WTC11 (cell line): ENCODE results near the gene VCAN.

Experiments used
- ZNF423 ChIP-seq: fragments of 250-450 bp; sonication (Bioruptor Pico); IDR thresholded peaks from 2 replicates; pipeline ENCODE4 v2.1.2; 2022; ENCODE audit warnings: mild to moderate bottlenecking, moderate library complexity
- TF ChIP-seq, protein P1 (sequence below): sonication (generic); formaldehyde crosslinking; IDR thresholded peaks from 2 replicates; pipeline ENCODE4 v1.8.1; 2023; ENCODE audit warnings: mild to moderate bottlenecking, missing genetic modification reagents, borderline replicate concordance
- TF ChIP-seq, protein P2 (sequence below): sonication (generic); formaldehyde crosslinking; IDR thresholded peaks from 2 replicates; pipeline ENCODE4 v1.8.1; 2023; ENCODE audit warnings: mild to moderate bottlenecking, moderate library complexity, missing genetic modification reagents
- TF ChIP-seq, protein P3 (sequence below): sonication (generic); formaldehyde crosslinking; IDR thresholded peaks from 2 replicates; pipeline ENCODE4 v1.8.0; 2022; ENCODE audit warnings: mild to moderate bottlenecking, missing genetic modification reagents
- TF ChIP-seq, protein P4 (sequence below): sonication (generic); formaldehyde crosslinking; IDR thresholded peaks from 2 replicates; pipeline ENCODE4 v1.8.1; 2022; ENCODE audit warnings: low read depth, mild to moderate bottlenecking, moderate library complexity, missing genetic modification reagents, borderline replicate concordance
- TF ChIP-seq, protein P5 (sequence below): fragments of 200-600 bp; IDR thresholded peaks from 2 replicates; pipeline ENCODE4 v1.8.0; 2022; ENCODE audit warnings: antibody characterized with exemption

DNA sequence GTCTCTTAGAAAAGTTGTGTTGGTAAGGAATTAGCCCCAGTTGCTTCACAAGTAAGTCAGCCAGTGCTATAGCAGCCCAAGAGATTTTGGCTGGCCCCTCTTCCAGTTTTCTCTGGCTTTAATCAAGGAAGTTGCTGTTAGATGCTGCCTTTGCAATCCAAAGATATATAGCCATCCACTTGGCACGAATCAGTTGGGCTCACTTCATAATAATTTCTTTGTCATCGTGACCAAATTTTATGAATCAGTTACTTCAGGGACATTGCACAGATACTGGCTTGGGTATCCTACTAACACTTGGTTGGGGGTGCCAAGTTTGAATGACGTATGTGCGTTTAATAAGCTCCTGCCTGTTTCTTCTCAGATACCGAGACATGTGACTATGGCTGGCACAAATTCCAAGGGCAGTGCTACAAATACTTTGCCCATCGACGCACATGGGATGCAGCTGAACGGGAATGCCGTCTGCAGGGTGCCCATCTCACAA is 81.5 kb downstream of the VCAN start:
- TF ChIP-seq, protein P1, sequence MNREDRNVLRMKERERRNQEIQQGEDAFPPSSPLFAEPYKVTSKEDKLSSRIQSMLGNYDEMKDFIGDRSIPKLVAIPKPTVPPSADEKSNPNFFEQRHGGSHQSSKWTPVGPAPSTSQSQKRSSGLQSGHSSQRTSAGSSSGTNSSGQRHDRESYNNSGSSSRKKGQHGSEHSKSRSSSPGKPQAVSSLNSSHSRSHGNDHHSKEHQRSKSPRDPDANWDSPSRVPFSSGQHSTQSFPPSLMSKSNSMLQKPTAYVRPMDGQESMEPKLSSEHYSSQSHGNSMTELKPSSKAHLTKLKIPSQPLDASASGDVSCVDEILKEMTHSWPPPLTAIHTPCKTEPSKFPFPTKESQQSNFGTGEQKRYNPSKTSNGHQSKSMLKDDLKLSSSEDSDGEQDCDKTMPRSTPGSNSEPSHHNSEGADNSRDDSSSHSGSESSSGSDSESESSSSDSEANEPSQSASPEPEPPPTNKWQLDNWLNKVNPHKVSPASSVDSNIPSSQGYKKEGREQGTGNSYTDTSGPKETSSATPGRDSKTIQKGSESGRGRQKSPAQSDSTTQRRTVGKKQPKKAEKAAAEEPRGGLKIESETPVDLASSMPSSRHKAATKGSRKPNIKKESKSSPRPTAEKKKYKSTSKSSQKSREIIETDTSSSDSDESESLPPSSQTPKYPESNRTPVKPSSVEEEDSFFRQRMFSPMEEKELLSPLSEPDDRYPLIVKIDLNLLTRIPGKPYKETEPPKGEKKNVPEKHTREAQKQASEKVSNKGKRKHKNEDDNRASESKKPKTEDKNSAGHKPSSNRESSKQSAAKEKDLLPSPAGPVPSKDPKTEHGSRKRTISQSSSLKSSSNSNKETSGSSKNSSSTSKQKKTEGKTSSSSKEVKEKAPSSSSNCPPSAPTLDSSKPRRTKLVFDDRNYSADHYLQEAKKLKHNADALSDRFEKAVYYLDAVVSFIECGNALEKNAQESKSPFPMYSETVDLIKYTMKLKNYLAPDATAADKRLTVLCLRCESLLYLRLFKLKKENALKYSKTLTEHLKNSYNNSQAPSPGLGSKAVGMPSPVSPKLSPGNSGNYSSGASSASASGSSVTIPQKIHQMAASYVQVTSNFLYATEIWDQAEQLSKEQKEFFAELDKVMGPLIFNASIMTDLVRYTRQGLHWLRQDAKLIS = no peak
- TF ChIP-seq, protein P2, sequence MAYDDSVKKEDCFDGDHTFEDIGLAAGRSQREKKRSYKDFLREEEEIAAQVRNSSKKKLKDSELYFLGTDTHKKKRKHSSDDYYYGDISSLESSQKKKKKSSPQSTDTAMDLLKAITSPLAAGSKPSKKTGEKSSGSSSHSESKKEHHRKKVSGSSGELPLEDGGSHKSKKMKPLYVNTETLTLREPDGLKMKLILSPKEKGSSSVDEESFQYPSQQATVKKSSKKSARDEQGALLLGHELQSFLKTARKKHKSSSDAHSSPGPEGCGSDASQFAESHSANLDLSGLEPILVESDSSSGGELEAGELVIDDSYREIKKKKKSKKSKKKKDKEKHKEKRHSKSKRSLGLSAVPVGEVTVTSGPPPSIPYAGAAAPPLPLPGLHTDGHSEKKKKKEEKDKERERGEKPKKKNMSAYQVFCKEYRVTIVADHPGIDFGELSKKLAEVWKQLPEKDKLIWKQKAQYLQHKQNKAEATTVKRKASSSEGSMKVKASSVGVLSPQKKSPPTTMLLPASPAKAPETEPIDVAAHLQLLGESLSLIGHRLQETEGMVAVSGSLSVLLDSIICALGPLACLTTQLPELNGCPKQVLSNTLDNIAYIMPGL = no peak
- no peak for TF ChIP-seq ZNF423 (CRISPR knock-in tag)
- TF ChIP-seq, protein P3, sequence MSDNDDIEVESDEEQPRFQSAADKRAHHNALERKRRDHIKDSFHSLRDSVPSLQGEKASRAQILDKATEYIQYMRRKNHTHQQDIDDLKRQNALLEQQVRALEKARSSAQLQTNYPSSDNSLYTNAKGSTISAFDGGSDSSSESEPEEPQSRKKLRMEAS (CRISPR knock-in tag) = no peak
- TF ChIP-seq, protein P4, sequence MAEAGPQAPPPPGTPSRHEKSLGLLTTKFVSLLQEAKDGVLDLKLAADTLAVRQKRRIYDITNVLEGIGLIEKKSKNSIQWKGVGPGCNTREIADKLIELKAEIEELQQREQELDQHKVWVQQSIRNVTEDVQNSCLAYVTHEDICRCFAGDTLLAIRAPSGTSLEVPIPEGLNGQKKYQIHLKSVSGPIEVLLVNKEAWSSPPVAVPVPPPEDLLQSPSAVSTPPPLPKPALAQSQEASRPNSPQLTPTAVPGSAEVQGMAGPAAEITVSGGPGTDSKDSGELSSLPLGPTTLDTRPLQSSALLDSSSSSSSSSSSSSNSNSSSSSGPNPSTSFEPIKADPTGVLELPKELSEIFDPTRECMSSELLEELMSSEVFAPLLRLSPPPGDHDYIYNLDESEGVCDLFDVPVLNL = no peak
- TF ChIP-seq, protein P5, sequence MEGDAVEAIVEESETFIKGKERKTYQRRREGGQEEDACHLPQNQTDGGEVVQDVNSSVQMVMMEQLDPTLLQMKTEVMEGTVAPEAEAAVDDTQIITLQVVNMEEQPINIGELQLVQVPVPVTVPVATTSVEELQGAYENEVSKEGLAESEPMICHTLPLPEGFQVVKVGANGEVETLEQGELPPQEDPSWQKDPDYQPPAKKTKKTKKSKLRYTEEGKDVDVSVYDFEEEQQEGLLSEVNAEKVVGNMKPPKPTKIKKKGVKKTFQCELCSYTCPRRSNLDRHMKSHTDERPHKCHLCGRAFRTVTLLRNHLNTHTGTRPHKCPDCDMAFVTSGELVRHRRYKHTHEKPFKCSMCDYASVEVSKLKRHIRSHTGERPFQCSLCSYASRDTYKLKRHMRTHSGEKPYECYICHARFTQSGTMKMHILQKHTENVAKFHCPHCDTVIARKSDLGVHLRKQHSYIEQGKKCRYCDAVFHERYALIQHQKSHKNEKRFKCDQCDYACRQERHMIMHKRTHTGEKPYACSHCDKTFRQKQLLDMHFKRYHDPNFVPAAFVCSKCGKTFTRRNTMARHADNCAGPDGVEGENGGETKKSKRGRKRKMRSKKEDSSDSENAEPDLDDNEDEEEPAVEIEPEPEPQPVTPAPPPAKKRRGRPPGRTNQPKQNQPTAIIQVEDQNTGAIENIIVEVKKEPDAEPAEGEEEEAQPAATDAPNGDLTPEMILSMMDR = no peak
